Right ventricle myocardium superior (tissue), 1 donor: ENCODE measurements around the gene ALPI. TPM values are rescaled to one million over a fixed set of nuclear protein-coding genes. Genes with fewer than 3 reads are reported as not detected.
"Not testable (repeated sequence)": the region's sequence is repeated elsewhere in the genome, so short reads cannot be mapped to it uniquely, and the experiment has no call there.

Experiments used
- ATAC-seq: fragments of 200-7000 bp; cut with Tn5 transposase; one replicate; pipeline ENCODE4 v1.9.1; 2020; ENCODE audit warnings: mild to moderate bottlenecking; ENCODE audit not compliant: poor library complexity
- DNase-seq: peaks from one replicate; pipeline ENCODE4 v3.0.0-alpha.2; 2020
- intact Hi-C: fragments of 100-400 bp; cut with DNase I; formaldehyde crosslinking; loops from one replicate; pipeline ENCODE4 v1.11.2; 2022
- total RNA-seq: library from RNA; stranded (reverse); fragmentation: NEBNext Ultra II Directional; extraction: Animal tissue kit (Norgen Biotek cat#: 25700); gene quantifications from one replicate; pipeline ENCODE4 v1.2.1, GENCODE V29; 2021
- donor health status: DM: no; HTN: yes; CAD: no; lungs with severe emphysema.

ALPI gene
- total RNA-seq, 1 donor from 2014 or later = not detected

DNA sequence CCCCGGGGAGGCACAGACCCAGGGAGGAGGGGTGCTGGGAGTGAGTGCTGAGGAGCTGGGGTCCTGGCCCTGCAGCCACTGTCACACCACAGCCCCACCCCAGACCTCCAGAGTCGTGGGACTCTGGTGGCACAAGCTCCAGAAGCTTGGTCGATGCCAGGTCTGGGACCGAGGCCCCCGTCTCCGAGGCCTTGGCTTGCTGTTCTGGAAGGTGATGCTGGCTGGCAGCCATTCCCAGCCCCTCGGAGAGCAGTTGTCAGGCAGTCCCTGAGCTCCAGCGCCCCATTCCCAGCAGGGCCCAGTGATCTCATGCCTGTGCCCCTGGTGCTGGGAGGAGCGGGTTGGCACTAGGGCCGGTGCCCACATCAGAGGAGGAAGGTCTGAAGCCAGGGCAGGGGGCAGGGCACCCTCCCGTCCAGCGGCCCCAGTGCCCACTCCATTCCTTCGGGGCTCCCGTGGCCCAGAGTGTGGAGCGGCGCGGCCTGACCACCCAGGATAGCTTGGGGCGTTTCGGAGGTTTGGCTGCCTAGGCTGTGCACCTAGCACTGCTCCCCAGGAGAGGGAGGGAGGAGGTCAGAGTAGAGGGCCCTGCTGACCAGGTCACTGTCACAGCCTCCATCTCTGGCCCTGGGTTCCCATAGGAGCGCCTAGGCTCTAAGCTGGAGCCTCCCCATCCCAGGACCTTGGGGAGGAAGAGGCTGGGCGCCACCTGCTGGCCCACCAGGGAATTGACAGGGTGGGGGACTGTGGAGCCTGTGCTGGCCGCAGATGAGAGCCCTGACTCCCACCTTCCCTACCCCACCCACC lies 16.8 kb upstream of the ALPI start:
- DNase-seq (peak; percentile 46), ATAC-seq (peak; percentile 79)
- intact Hi-C loops = no loop called here

- intact Hi-C loops = no loop called here
- ATAC-seq = no peak
- no peak for DNase-seq
These were observed 16.2 kb upstream of the ALPI start for GRCh38 chr2:232439758-232440135.

GRCh38 chr2:232440220-232441018 lies 15.5 kb upstream of the ALPI start:
- DNase-seq (peak; percentile 89), ATAC-seq (peak; percentile 91)
- intact Hi-C loops = not testable (repeated sequence)

DNA sequence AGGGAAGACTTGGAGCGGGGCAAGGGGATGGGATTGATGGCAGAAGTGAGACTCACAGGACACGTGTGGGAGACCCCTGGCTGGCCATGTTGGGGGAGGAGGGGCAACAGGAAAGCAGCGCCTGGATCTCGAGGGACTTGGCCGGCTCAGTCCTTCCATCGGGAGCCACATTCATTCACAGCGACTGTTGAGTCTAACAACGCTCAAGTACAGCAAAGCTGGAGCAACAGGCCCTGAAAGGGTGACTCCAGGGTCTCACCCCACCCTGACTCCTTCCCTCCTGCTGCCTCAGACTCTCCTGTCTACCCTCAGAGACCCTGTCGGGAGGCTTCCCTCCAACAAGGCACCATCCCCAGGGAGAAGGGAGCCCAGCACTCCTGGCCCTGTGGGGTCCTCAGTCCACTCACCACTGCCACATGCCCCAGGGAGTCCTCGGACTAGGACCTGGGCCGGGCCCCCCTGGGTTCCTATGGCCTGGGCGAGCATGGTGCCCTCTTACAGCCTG lies 14.8 kb upstream of the ALPI start:
- intact Hi-C loops = no loop called here
- peak; percentile 36 for DNase-seq
- ATAC-seq = no peak

DNA sequence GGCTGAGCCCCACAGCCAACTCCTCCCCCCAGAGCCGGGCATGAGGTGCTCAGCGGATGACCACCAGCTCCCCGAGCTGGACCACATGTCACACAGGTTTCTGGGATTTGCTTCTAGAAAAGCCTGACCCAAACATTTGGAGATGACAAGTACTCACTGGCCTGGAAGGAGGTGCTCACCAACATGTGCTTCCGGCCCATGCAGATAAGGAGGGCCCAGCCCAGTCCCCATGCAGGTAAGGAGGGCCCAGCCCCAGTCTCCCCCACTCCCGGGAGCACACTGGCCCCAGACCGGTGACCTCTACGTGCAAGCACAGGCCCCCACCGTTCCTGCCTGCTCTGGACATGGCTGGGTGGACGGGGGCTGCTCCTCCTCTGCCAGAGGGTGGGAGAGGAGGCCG lies 14.0 kb upstream of the ALPI start:
- DNase-seq = peak; percentile 33
- ATAC-seq, intact Hi-C loops: not testable (repeated sequence)

- intact Hi-C loops, DNase-seq, ATAC-seq: not testable (repeated sequence)
These were observed 13.5 kb upstream of the ALPI start for GRCh38 chr2:232442431-232442830.

DNA sequence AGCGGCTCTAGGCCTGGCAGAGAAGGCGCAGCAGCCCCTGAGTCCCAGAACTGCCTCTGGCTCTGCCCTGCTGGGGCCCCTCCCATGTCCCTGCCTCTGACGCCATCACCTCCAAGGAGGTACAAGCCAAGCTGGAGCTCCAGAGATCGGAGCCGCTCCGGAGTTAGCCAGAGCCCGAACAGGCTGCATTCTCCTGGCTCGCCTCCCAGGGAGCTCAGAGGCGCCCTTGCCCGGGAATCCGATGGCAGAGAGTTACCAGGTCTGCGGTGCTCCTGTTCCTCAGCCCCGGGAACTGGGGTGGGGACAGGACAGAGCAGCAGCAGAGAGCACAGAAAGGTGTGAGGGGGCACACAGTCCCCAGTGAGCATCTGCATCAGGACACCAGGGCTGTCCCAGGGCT lies 12.9 kb upstream of the ALPI start:
- peak; percentile 5 for ATAC-seq
- DNase-seq, intact Hi-C loops: not testable (repeated sequence)

GRCh38 chr2:232443669-232444408 lies 12.1 kb upstream of the ALPI start:
- DNase-seq, intact Hi-C loops, ATAC-seq: not testable (repeated sequence)

- peak; percentile 46 for DNase-seq
- no peak for ATAC-seq
- intact Hi-C loops = no loop called here
These were observed 11.4 kb upstream of the ALPI start for GRCh38 chr2:232444409-232445148.

- DNase-seq, ATAC-seq, intact Hi-C loops: not testable (repeated sequence)
These were observed 10.6 kb upstream of the ALPI start for GRCh38 chr2:232445149-232445885.

DNA sequence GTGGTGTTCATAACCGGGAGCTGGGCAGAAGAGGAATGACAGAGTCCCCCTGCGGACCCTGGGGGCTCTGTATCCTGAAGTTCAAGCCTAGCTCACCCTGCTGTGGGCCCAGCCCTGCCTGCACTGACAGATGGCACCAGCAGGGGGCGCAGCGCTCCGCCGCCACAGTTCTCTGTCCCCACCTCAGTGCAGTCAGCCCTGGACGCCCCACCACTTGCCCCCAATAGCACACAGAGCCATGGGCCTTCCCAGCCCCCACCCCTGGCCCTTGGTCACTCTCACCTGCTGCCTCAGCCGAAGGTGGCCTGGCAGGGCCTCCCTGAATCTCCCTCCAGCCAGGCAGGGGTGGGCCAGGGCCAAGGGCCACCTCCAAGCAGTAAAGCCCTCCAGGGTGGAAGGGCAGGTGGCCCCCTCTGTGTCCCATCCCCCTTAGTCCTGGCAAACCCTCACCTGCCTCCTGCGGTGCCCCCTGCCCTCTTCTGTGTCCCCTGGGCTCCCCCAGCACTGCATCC lies 9.6 kb upstream of the ALPI start:
- peak; percentile 42 for DNase-seq
- intact Hi-C loops = not testable (repeated sequence)
- ATAC-seq = peak; percentile 40

DNA sequence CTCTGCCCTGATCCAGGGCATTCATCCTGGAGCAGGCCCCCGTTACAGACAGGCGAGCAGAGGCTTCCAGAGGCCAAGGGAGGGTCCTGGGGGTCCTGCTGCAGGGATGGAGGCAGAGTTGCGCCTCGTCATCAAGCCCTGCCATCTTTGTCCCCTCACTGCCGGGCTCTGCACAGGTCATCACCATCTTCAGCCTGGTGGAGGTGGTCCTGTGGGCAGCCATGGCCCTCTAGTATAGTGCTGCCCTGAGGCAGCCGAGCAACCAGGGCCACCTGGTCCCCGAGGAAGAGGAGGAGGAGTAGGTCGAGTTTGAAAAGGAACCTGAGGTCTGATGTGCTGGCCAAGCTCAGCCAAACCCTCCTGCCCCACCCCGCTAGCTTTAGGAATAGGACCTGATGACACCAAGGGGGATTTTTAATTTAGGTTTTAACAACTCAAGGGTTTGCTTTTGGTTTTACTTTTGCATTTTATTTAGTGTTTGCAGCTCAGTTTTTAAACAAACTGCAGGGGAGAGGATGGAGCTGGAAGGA lies 8.8 kb upstream of the ALPI start:
- intact Hi-C loops = no loop called here
- ATAC-seq = no peak
- no peak for DNase-seq

DNA sequence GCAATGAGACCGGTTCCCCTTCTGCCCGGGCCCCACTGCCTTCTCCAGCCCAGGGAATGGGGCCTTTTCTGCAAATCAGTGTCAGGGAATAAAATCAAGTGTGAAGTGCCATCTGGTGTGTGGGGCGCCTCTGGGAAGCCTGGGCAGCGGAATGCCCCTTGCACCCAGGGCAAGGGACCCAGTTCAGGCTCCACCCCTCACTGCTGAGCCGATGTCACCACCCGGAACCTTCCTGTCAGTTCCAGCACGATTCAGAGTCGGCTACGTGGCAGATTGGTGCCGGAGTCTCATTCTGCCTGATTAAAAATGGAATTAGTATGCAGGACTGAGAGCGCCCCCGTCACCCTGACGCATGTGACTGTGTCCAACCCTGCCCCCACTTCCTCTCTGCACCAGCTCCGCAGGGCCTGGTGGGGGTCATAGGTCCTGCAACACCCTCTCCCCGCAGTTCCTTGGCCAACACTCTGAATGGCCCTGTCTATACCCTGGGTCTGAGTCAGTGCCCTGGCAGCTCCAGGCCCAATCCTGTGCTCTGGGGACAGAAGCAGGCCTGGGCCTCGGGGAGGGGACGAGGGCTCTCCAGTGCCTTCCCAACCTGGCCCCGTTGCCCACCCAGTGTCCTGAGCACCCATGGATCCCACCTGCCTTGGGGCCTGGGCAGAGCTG lies 8.2 kb upstream of the ALPI start:
- intact Hi-C loops = no loop called here
- DNase-seq = no peak

DNA sequence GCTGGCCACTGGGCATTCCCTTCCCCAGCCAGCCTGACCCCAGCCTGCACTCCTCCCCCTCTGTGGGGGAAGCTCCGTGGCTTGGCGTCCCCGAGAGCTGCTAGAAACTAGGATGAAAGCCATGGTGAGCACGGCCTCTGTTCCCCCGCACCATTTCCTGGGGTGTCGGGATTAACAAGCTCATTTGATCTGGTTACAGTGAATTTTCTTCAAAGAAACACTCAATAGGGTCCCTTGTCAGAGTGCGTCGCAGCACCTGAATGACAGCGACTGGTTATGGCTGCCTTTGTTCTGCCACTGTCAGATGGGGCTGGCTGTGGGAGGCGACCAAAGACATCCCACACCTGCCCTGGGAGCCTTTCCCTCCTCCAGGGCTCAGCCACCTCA lies 7.7 kb upstream of the ALPI start:
- DNase-seq = no peak
- no peak for ATAC-seq
- intact Hi-C loops = no loop called here

More for the DNA sequence above, 8.2 kb upstream of the ALPI start:
- no peak for ATAC-seq

GRCh38 chr2:232449964-232450363 lies 6.0 kb upstream of the ALPI start:
- intact Hi-C loops = loop anchor here (5.0 kb wide), 1 partner anchor 72 kb away; the partner anchor contains the start of gene PRSS56
- no peak for DNase-seq
- no peak for ATAC-seq

DNA sequence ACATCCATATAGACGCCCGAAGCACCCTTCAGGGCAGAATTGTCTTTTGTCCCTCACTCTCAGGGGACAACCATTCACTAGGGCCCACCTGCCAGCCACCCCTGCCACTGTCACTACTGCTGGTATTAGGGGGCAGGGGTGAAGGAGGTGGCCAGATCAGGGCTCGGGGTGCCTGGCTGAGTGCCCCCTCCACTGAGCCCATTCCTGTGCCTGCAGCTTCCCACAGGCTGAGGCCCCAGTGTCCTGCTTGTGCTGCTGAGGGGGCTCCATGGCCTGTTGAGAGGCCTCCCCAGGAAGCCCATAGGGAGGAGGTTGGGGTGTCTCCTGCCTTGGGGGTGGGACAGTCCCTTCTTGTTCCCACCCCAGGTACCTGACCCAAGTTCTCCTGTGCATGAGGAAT lies 4.3 kb upstream of the ALPI start:
- intact Hi-C loops = loop anchor here (5.0 kb wide), 1 partner anchor 71 kb away; the partner anchor contains the start of gene PRSS56
- DNase-seq, ATAC-seq: not testable (repeated sequence)
